Keratinocyte (primary cell): ENCODE measurements around the gene PACS2. TPM values are rescaled to one million over a fixed set of nuclear protein-coding genes. Genes with fewer than 3 reads are reported as not detected.

Source experiments
- DNase-seq: peaks from one replicate; pipeline ENCODE4 v3.0.0-alpha.2; 2011; ENCODE audit warnings: low read depth, missing footprints, low spot score
- FAIRE-seq: peaks from 2 replicates; lab custom pipeline; 2011; peaks lifted over from hg19 to GRCh38; lab: Jason Lieb, UNC
- H2AFZ ChIP-seq: 2 replicates; pipeline ENCODE4 v1.6.0; 2012; ENCODE audit warnings: low read length, control low read depth, inconsistent platforms; ENCODE audit not compliant: control insufficient read depth
- H3K27ac ChIP-seq: 2 replicates; pipeline ENCODE4 v1.5.1; 2011; ENCODE audit warnings: low read length; ENCODE audit not compliant: control insufficient read depth, insufficient read depth
- H3K27me3 ChIP-seq: 3 replicates; pipeline ENCODE4 v1.6.0; 2011; ENCODE audit warnings: low read length; ENCODE audit not compliant: control insufficient read depth, insufficient read depth; ENCODE audit errors: extremely low read depth
- H3K36me3 ChIP-seq, 2 experiments: 2 replicates in 1 of 2; 3 replicates in 1 of 2; pipeline ENCODE4 v1.5.1; 2011; ENCODE audit warnings: low read length in 2 of 2, mild to moderate bottlenecking in 1 of 2; ENCODE audit not compliant: control insufficient read depth in 2 of 2, insufficient read depth in 2 of 2; ENCODE audit errors: extremely low read depth in 1 of 2
- H3K4me1 ChIP-seq: 3 replicates; pipeline ENCODE4 v1.5.1; 2011; ENCODE audit warnings: low read length; ENCODE audit not compliant: control insufficient read depth, insufficient read depth; ENCODE audit errors: extremely low read depth
- H3K4me2 ChIP-seq: 3 replicates; pipeline ENCODE4 v1.6.0; 2011; ENCODE audit warnings: low read depth, low read length; ENCODE audit not compliant: control insufficient read depth, insufficient read depth; ENCODE audit errors: extremely low read depth
- H3K4me3 ChIP-seq, 3 experiments: fragments of 200-600 bp in 1 of 3; sonication (generic) in 1 of 3; 2 replicates in 2 of 3; 3 replicates in 1 of 3; pipeline ENCODE4 v1.5.1; 2011 to 2016; ENCODE audit warnings: low read length in 3 of 3, mild to moderate bottlenecking in 3 of 3, control low read depth in 2 of 3, inconsistent platforms in 1 of 3, low read depth in 1 of 3, mixed read lengths in 1 of 3, mixed run types in 1 of 3, moderate library complexity in 1 of 3; ENCODE audit not compliant: control insufficient read depth in 2 of 3, insufficient read depth in 2 of 3; ENCODE audit errors: extremely low read depth in 1 of 3
- H3K79me2 ChIP-seq: 2 replicates; pipeline ENCODE4 v1.6.0; 2012; ENCODE audit warnings: low read length; ENCODE audit not compliant: control insufficient read depth, insufficient read depth
- H3K9ac ChIP-seq: 3 replicates; pipeline ENCODE4 v1.6.0; 2011; ENCODE audit warnings: low read length; ENCODE audit not compliant: control insufficient read depth, insufficient read depth; ENCODE audit errors: extremely low read depth
- H3K9me1 ChIP-seq: 3 replicates; pipeline ENCODE4 v1.6.0; 2011; ENCODE audit warnings: low read length; ENCODE audit not compliant: control insufficient read depth, insufficient read depth; ENCODE audit errors: extremely low read depth
- H3K9me3 ChIP-seq: 2 replicates; pipeline ENCODE4 v1.5.1; 2012; ENCODE audit warnings: low read depth, low read length; ENCODE audit not compliant: control insufficient read depth
- H4K20me1 ChIP-seq: 3 replicates; pipeline ENCODE4 v1.6.0; 2011; ENCODE audit warnings: low read length; ENCODE audit not compliant: control insufficient read depth, insufficient read depth; ENCODE audit errors: extremely low read depth
- CTCF ChIP-seq, 3 experiments: IDR thresholded peaks in 1 of 3; conservative IDR thresholded peaks in 1 of 3; optimal IDR thresholded peaks in 1 of 3; 2 replicates in 2 of 3; 3 replicates in 1 of 3; pipeline versions ENCODE3 to v1.5.1; 2011; ENCODE audit warnings: low read length in 3 of 3, mild to moderate bottlenecking in 3 of 3, moderate library complexity in 2 of 3, control low read depth in 1 of 3, inconsistent platforms in 1 of 3; ENCODE audit not compliant: insufficient read depth in 2 of 3; ENCODE audit errors: extremely low read depth in 1 of 3
- EZH2 ChIP-seq: IDR thresholded peaks from one replicate; pipeline ENCODE4 v1.6.1; 2012; ENCODE audit warnings: inconsistent platforms, mild to moderate bottlenecking, low read length, moderate library complexity
- dilution Hi-C: fragments of 300-500 bp; cut with MboI; formaldehyde crosslinking; loops from one replicate; pipeline ENCODE4 v1.7.0; 2020; ENCODE audit warnings: low sequenced_read_pairs; ENCODE audit not compliant: extremely low pct_ligation_motif_present
- polyA plus RNA-seq, 5 experiments: library from polyadenylated mRNA; depleted of rRNA in 3 of 5; stranded (reverse) in 3 of 5; stranded (forward) in 1 of 5; unstranded in 1 of 5; fragments of >200 nt; gene quantifications; 1 replicate in 1 of 5; 2 replicates in 3 of 5; 3 replicates in 1 of 5; pipeline versions ENCODE4 v1.2.1 to v1.2.3, GENCODE V29; 2011 to 2012; ENCODE audit warnings: missing spikeins in 2 of 5, low read depth in 1 of 5, low replicate concordance in 1 of 5

Gene PACS2
- polyA plus RNA-seq, 1 donor (not counting 4 experiments of a cell fraction or from before 2014, with no cell fraction given) = 11.8 TPM

DNA sequence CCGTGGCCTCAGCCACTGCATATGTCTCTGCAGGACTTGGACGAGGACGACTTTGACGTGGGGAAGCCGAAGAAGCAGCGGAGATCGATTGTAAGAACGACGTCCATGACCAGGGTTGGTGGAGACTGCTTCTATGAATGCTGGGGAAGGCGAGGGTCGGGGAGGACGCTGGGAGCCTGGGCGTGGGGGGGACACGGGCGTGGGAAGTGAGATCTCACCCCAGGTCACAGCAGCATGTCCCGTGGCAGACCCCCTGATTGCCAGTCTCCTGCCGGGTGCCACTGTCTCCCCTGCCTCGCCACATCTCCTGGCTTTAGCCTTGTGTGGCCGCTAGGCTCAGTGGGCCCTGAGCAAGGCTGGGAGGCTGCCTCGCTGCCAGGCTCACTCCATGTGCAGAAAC, 53.9 kb downstream of the PACS2 start:
- Histone ChIP-seq H3K4me1 (peaks cover 4% of the 10 kb centered on the region), H3K9me3 (no peaks in the 10 kb centered on the region), H3K79me2 (no peaks in the 10 kb centered on the region), H3K4me2 (no peak overlapping the region), H3K4me3 (no peak overlapping the region), H3K27ac (no peak overlapping the region), H4K20me1 (peaks cover 5% of the 10 kb centered on the region), H3K27me3 (no peaks in the 10 kb centered on the region), H2AFZ (no peak overlapping the region), H3K36me3 (no peaks in the 10 kb centered on the region), H3K9me1 (peaks cover 4% of the 10 kb centered on the region), H3K9ac (no peak overlapping the region)
- no peak for DNase-seq
- TF ChIP-seq EZH2 (no peak), CTCF (optimal IDR thresholded peaks at IDR 0.05 in 1 of 3, IDR thresholded peaks at IDR 0.05 in 1 of 3, conservative IDR thresholded peaks at IDR 0.05 in 1 of 3; ENCODE audit: extremely low read depth in 1 of 3, insufficient read depth in 2 of 3, low read length in 3 of 3) (no peak)
- dilution Hi-C loops = no loop called here
- FAIRE-seq = no peak

- TF ChIP-seq CTCF (optimal IDR thresholded peaks at IDR 0.05 in 1 of 3, IDR thresholded peaks at IDR 0.05 in 1 of 3, conservative IDR thresholded peaks at IDR 0.05 in 1 of 3; ENCODE audit: extremely low read depth in 1 of 3, insufficient read depth in 2 of 3, low read length in 3 of 3) (no peak), EZH2 (no peak)
- H3K9ac ChIP-seq = no peak overlapping the region
- H4K20me1 ChIP-seq = peaks cover 5% of the 10 kb centered on the region
- no peak overlapping the region for H3K4me3 ChIP-seq
- H3K4me2 ChIP-seq = no peak overlapping the region
- H3K27ac ChIP-seq = no peak overlapping the region
- dilution Hi-C loops = no loop called here
- no peaks in the 10 kb centered on the region for H3K27me3 ChIP-seq
- FAIRE-seq (no peak), DNase-seq (no peak)
- H2AFZ ChIP-seq = no peak overlapping the region
- H3K9me1 ChIP-seq = peaks cover 4% of the 10 kb centered on the region
- no peaks in the 10 kb centered on the region for H3K79me2 ChIP-seq
- H3K9me3 ChIP-seq = no peaks in the 10 kb centered on the region
- H3K4me1 ChIP-seq = peaks cover 4% of the 10 kb centered on the region
- H3K36me3 ChIP-seq = no peaks in the 10 kb centered on the region
Measured at GRCh38 chr14:105368910-105369652, 54.5 kb downstream of the PACS2 start.
